Measurements from ENCODE around the gene SFXN5. TPM values are rescaled to one million over a fixed set of nuclear protein-coding genes. Genes with fewer than 3 reads are reported as not detected.

SFXN5 gene
- total and polyA plus RNA-seq, 2 of the 4 experiments (the other 2 are of a cell fraction), result 8.6 to 17.0 TPM

- no peak for TF ChIP-seq MAZ (IDR thresholded peaks at IDR 0.05; ENCODE audit: borderline replicate concordance, low read depth, low read length)
These were observed 77.1 kb downstream of the SFXN5 start (continued) for GRCh38 chr2:72994282-72994990.

- Histone ChIP-seq H3K18ac (ENCODE audit: low read depth, low read length) (no peak overlapping the region), H3K4me3 (ENCODE audit: insufficient read depth, low read depth, low read length) (no peak overlapping the region), H3K4me2 (ENCODE audit: low read depth, low read length) (no peak overlapping the region), H3K9me3 (ENCODE audit: control insufficient read depth, insufficient read depth, low read length) (no peaks in the 10 kb centered on the region), H4K91ac (ENCODE audit: insufficient read depth, low read depth, low read length) (no peak overlapping the region), H3K36me3 (ENCODE audit: control insufficient read depth, insufficient read depth, low read length) (no peaks in the 10 kb centered on the region), H3K56ac (ENCODE audit: extremely low read depth, insufficient read depth, low read length) (no peak overlapping the region), H3K4me1 (ENCODE audit: control insufficient read depth, insufficient read depth, low read length) (no peaks in the 10 kb centered on the region), H4K5ac (ENCODE audit: low read depth, low read length) (no peak overlapping the region), H3K27me3 (ENCODE audit: control insufficient read depth, insufficient read depth, low read length) (no peaks in the 10 kb centered on the region), H2AK5ac (ENCODE audit: low read depth, low read length) (no peak overlapping the region), H3K9me1 (ENCODE audit: insufficient read depth, low read length) (0 out of 2 replicates have a peak, but pooled peaks cover 2% of the 10 kb centered on the region), H3K4ac (ENCODE audit: low read depth, low read length) (no peak overlapping the region), H2AK9ac (replicated peaks; ENCODE audit: low read depth, low read length, poor library complexity) (no peak overlapping the region), H2BK5ac (ENCODE audit: low read depth, low read length, poor library complexity, severe bottlenecking) (no peak overlapping the region), H3K9ac (ENCODE audit: low read depth, low read length) (no peak overlapping the region), H3K27ac (ENCODE audit: insufficient read depth, low read length) (no peak overlapping the region), H2BK120ac (ENCODE audit: low read depth, low read length) (no peak overlapping the region), H2BK15ac (ENCODE audit: low read depth, low read length) (no peak overlapping the region), H2BK20ac (ENCODE audit: low read depth, low read length) (no peak overlapping the region), H4K8ac (ENCODE audit: low read depth in 2 of 2, low read length in 2 of 2) (no peak overlapping the region), H3K23ac (ENCODE audit: low read depth, low read length) (no peak overlapping the region), H2AFZ (replicated peaks; ENCODE audit: low read length, poor library complexity) (no peak overlapping the region), H3K79me1 (ENCODE audit: low read depth in 1 of 2, low read length in 2 of 2) (no peaks in the 10 kb centered on the region), H3K14ac (replicated peaks; ENCODE audit: low read depth, low read length) (no peak overlapping the region), H4K20me1 (ENCODE audit: insufficient read depth, low read length) (no peaks in the 10 kb centered on the region)
- dilution Hi-C loops (cut with HindIII; ENCODE audit: low sequenced_read_pairs, unreplicated experiment), result no loop called here
- in situ Hi-C loops (cut with MboI; ENCODE audit: low sequenced_read_pairs), result no loop called here
- intact Hi-C loops (cut with micrococcal nuclease), result loop anchor here (1.0 to 5.0 kb wide), 4 partner anchors 77 to 183 kb away; partner anchors contain the start of gene SFXN5
- ATAC-seq (ENCODE audit: low read depth) (no peak), DNase-seq (no peak)
- ChIA-PET POLR2A (ENCODE audit: unreplicated experiment) (no interaction called here), CTCF (interaction anchor here (0.6 to 1.2 kb wide), 2 partner anchors 183 to 185 kb away, joined by 4 to 5 read pairs; no protein-coding TSS in a partner anchor)
- WGBS, 2 experiments (ENCODE audit: extremely low coverage in 2 of 2, insufficient read length in 1 of 2), result no CpG with 5 or more reads among the region's 5 CpGs
- BruUV-seq (replicated peaks), result no TSS peak
- TF ChIP-seq CTCF (conservative IDR thresholded peaks at IDR 0.05; ENCODE audit: low read depth, low read length) (no peak), MXI1 (IDR thresholded peaks at IDR 0.05; ENCODE audit: borderline replicate concordance, low read depth, low read length) (no peak), MAFK (IDR thresholded peaks at IDR 0.05; ENCODE audit: low read depth, low read length) (no peak), CHD1 (IDR thresholded peaks at IDR 0.05; ENCODE audit: low read depth, low read length) (no peak), POLR2A (IDR thresholded peaks at IDR 0.05; ENCODE audit: low read depth, low read length) (no peak), RAD21 (IDR thresholded peaks at IDR 0.05; ENCODE audit: low read length) (no peak), BHLHE40 (IDR thresholded peaks at IDR 0.05; ENCODE audit: low read depth, low read length) (no peak), RFX5 (IDR thresholded peaks at IDR 0.05; ENCODE audit: low read depth, low read length) (no peak), NFE2L2 (IDR thresholded peaks at IDR 0.05; ENCODE audit: low read depth, low read length) (no peak), MAZ (IDR thresholded peaks at IDR 0.05; ENCODE audit: borderline replicate concordance, low read depth, low read length) (no peak), FOS (IDR thresholded peaks at IDR 0.05; ENCODE audit: low read depth, low read length) (no peak), USF2 (IDR thresholded peaks at IDR 0.05; ENCODE audit: low read depth, low read length) (no peak), ELK1 (IDR thresholded peaks at IDR 0.05; ENCODE audit: borderline replicate concordance, low read depth, low read length) (no peak)
These were observed 77.6 kb downstream of the SFXN5 start for GRCh38 chr2:72993933-72994280.

Data from IMR-90 (cell line).